ENCODE measurements around the gene P3H2. TPM values are rescaled to one million over a fixed set of nuclear protein-coding genes. Genes with fewer than 3 reads are reported as not detected.
A peak's percentile ranks its signal among the peaks of the same experiment; 100 is the strongest.

Gene P3H2
- total and polyA plus RNA-seq, 2 experiments from 2014 or later: 56.7 to 56.8 TPM

DNA sequence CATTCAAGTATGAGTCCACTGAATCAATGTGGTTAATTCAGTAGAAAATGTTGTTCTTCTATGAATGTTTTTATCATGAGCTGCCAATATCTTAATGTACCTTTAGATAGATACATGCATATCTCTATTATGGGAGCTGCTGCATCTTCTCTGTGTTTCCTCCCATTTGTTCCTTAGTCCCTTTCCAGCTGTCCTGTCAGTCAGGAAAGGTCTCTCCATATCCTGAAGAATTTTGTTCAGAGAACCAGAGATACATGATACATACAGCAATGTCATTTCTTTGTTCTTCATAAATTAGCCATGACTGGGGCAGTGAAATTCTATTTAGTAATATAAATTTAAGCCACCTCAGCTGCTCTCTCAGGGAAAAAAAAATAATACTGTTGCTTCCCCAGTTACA, 103.7 kb downstream of the P3H2 start:
- no peaks in the 10 kb centered on the region for H3K36me3 ChIP-seq
- TF ChIP-seq, protein P1, sequence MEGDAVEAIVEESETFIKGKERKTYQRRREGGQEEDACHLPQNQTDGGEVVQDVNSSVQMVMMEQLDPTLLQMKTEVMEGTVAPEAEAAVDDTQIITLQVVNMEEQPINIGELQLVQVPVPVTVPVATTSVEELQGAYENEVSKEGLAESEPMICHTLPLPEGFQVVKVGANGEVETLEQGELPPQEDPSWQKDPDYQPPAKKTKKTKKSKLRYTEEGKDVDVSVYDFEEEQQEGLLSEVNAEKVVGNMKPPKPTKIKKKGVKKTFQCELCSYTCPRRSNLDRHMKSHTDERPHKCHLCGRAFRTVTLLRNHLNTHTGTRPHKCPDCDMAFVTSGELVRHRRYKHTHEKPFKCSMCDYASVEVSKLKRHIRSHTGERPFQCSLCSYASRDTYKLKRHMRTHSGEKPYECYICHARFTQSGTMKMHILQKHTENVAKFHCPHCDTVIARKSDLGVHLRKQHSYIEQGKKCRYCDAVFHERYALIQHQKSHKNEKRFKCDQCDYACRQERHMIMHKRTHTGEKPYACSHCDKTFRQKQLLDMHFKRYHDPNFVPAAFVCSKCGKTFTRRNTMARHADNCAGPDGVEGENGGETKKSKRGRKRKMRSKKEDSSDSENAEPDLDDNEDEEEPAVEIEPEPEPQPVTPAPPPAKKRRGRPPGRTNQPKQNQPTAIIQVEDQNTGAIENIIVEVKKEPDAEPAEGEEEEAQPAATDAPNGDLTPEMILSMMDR (IDR thresholded peaks at IDR 0.05; ENCODE audit: low read depth, low read length): no peak
- no peaks in the 10 kb centered on the region for H3K9me3 ChIP-seq (ENCODE audit: low read depth)
- H3K4me1 ChIP-seq (ENCODE audit: low read depth): peaks cover 63% of the 10 kb centered on the region
- H3K27ac ChIP-seq: no peak overlapping the region
- no peak for DNase-seq (ENCODE audit: low read depth in 1 of 2, low spot score in 1 of 2)
- no peak overlapping the region for H3K4me3 ChIP-seq
- H3K27me3 ChIP-seq: no peaks in the 10 kb centered on the region

DNA sequence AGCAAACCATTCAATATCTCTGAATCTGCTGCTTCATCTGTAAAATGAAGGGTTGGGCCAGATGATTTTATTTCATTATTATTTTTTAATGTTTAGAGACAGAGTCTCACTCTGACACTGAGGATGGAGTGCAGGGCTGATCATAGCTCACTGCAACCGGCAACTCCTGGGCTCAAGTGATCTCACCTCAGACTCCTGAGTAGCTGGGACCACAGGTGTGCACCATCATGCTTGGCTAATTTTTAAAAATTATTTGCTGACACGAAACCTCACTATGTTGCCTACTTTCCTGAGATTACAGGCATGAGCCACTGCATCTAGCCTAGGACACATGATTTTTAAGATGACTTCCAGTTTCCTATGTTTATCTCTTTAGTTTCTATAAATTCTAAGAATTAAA, 105.8 kb downstream of the P3H2 start:
- TF ChIP-seq, protein P1 (IDR thresholded peaks at IDR 0.05; ENCODE audit: low read depth, low read length): no peak
- Histone ChIP-seq H3K36me3 (no peaks in the 10 kb centered on the region), H3K9me3 (ENCODE audit: low read depth) (no peaks in the 10 kb centered on the region), H3K4me3 (no peak overlapping the region), H3K4me1 (ENCODE audit: low read depth) (peaks cover 63% of the 10 kb centered on the region), H3K27me3 (no peaks in the 10 kb centered on the region), H3K27ac (peak overlapping the region; percentile 88)
- DNase-seq (ENCODE audit: low read depth in 1 of 2, low spot score in 1 of 2): no peak

DNA sequence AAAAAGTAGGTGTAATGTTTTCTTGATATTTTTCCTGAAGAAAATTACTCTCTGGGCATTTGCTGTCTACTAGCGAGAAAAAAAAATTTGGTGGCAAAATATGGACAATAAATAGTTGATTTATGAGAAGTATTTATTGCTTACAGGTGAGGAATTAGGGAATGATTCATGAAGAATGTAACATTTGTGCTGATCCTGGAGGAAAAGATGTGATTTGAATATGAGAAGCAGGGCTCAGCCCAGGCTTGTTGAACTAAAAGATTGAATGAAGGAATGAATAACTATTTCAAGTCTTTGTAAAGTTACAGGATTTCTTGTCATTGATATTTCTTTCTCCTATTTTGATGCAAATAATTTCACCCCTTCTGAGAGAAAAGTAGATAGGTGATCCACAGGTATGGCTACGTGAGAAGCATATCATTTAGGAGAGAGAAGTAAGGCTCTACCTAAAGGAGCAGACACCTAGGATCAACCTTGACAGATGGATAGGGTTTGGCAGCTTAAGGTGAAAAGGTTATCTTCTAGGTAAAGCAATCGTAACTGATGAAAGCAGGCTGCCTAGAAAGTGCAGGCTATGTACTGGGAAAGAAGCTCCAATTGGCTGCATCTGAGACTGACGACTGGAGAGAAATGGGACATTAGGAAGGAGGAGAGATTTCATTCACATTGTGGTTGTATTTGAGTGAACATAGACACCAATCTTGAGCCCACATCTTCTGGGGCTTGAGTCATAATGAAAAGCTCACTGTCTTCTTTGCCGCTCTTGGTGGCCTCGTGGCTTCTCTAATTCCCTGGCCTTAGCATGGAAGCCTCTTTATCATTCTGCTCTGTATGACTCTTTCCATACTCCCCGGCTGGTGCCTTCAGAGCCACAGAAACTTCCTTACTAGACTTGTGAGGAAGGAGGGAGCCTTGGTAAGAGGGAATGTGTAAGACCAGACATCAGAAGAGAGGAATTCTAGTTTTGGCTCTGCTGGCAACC, 106.5 kb downstream of the P3H2 start:
- TF ChIP-seq, protein P1 (IDR thresholded peaks at IDR 0.05; ENCODE audit: low read depth, low read length): no peak
- no peak overlapping the region for H3K4me3 ChIP-seq

DNA sequence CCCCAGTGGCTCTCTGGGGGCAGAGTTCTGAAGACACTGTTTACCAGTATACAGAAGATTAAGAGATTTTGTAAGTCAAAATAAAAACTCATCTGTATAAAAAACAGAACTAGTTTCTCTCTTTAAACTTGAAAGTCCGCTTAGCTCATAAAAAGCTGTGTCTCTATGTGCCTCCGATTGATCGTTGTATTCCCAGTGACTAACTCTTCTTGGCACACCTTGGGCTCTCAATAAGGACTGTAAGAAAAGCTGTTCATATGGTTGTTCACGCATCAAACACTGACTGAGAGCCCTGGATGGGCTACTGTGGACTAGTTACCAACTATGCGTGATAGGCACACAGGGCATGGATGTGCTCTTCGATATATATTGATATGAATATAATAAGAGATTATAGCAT, 107.9 kb downstream of the P3H2 start:
- no peaks in the 10 kb centered on the region for H3K9me3 ChIP-seq (ENCODE audit: low read depth)
- peak overlapping the region; percentile 88 for H3K27ac ChIP-seq
- no peaks in the 10 kb centered on the region for H3K36me3 ChIP-seq
- no peak for DNase-seq (ENCODE audit: low read depth in 1 of 2, low spot score in 1 of 2)
- H3K27me3 ChIP-seq: no peaks in the 10 kb centered on the region
- no peak overlapping the region for H3K4me3 ChIP-seq
- TF ChIP-seq, protein P1 (IDR thresholded peaks at IDR 0.05; ENCODE audit: low read depth, low read length): no peak
- H3K4me1 ChIP-seq (ENCODE audit: low read depth): peaks cover 70% of the 10 kb centered on the region

More for the DNA sequence above, 106.5 kb downstream of the P3H2 start:
- H3K27ac ChIP-seq: peak overlapping the region; percentile 88
- H3K27me3 ChIP-seq: no peaks in the 10 kb centered on the region
- H3K4me1 ChIP-seq (ENCODE audit: low read depth): peaks cover 62% of the 10 kb centered on the region
- no peaks in the 10 kb centered on the region for H3K9me3 ChIP-seq (ENCODE audit: low read depth)
- DNase-seq (ENCODE audit: low read depth in 1 of 2, low spot score in 1 of 2): no peak
- H3K36me3 ChIP-seq: no peaks in the 10 kb centered on the region

DNA sequence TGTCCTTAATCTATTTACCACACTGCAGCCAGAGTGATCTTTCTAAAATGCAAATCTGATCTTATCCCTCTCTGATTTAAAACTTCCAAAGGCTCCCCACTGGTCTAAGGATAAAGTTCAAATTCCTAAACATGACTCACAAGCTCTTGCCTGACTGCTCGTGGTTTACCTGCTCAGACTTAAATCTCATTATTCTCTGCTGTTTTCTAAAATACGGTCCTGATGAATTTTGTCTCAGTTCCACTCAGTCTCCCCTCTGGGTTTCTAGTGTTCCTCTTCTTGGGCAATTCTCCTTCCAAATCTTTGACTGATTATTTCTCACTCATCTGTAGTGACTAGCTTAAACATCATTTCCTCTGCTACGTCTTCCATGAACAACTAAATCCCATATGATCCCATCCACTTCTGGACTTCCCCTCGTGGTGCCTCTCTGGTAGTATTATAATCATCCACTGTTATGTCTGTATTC, 108.3 kb downstream of the P3H2 start:
- Histone ChIP-seq H3K4me1 (ENCODE audit: low read depth) (peaks cover 75% of the 10 kb centered on the region), H3K27me3 (no peaks in the 10 kb centered on the region), H3K36me3 (no peaks in the 10 kb centered on the region), H3K27ac (peak overlapping the region; percentile 88), H3K9me3 (ENCODE audit: low read depth) (no peaks in the 10 kb centered on the region), H3K4me3 (no peak overlapping the region)
- peak in 1 of 2 donors; percentile 52 for DNase-seq (ENCODE audit: low read depth in 1 of 2, low spot score in 1 of 2)
- TF ChIP-seq, protein P1 (IDR thresholded peaks at IDR 0.05; ENCODE audit: low read depth, low read length): no peak

Data from cardiac muscle cell (in vitro differentiated cells and primary cell).